Left ventricle myocardium inferior (tissue), 1 donor: ENCODE measurements around the gene FIGNL2. TPM values are rescaled to one million over a fixed set of nuclear protein-coding genes. Genes with fewer than 3 reads are reported as not detected.

ENCODE experiments used
- DNase-seq: peaks from one replicate; pipeline ENCODE4 v3.0.0-alpha.2; 2020
- H3K27ac ChIP-seq: fragments of 200-600 bp; replicated peaks from 2 replicates; pipeline ENCODE4 v1.8.0; 2021
- H3K27me3 ChIP-seq: fragments of 200-600 bp; 2 replicates; pipeline ENCODE4 v1.8.0; 2021; ENCODE audit warnings: low read depth
- H3K36me3 ChIP-seq: fragments of 200-600 bp; 2 replicates; pipeline ENCODE4 v1.8.0; 2021
- H3K4me1 ChIP-seq: fragments of 200-600 bp; 2 replicates; pipeline ENCODE4 v1.8.0; 2021
- H3K4me3 ChIP-seq: fragments of 200-600 bp; 2 replicates; pipeline ENCODE4 v1.8.0; 2021; ENCODE audit warnings: mild to moderate bottlenecking, moderate library complexity
- H3K9me3 ChIP-seq: fragments of 200-600 bp; replicated peaks from 2 replicates; pipeline ENCODE4 v1.8.0; 2021
- CTCF ChIP-seq: fragments of 200-600 bp; IDR thresholded peaks from 2 replicates; pipeline ENCODE4 v1.8.0; 2021; ENCODE audit warnings: antibody characterized with exemption, mild to moderate bottlenecking, borderline replicate concordance
- intact Hi-C: fragments of 100-400 bp; cut with micrococcal nuclease; formaldehyde crosslinking; loops from one replicate; pipeline ENCODE4 v1.11.0; 2022
- total RNA-seq: library from RNA; stranded (reverse); fragmentation: NEBNext Ultra II Directional; extraction: Animal tissue kit (Norgen Biotek cat#: 25700); gene quantifications from one replicate; pipeline ENCODE4 v1.2.1, GENCODE V29; 2021
- donor health status: DM: no; HTN: yes; CAD: no; lungs with severe emphysema.

FIGNL2 gene
- total RNA-seq, 1 donor from 2014 or later, result 0.30 TPM

- Histone ChIP-seq H3K4me1 (peaks cover 28% of the 10 kb centered on the region), H3K27me3 (peaks cover 41% of the 10 kb centered on the region), H3K4me3 (peak overlapping the region; percentile 67), H3K9me3 (no peaks in the 10 kb centered on the region), H3K27ac (peak overlapping the region; percentile 87), H3K36me3 (no peaks in the 10 kb centered on the region)
- peak; percentile 81 for DNase-seq
- intact Hi-C loops, result no loop called here
- peak; percentile 73 for TF ChIP-seq CTCF
These were observed 34.0 kb downstream of the FIGNL2 start for GRCh38 chr12:51814311-51815088.

GRCh38 chr12:51813931-51814310 lies 34.6 kb downstream of the FIGNL2 start:
- Histone ChIP-seq H3K36me3 (no peaks in the 10 kb centered on the region), H3K27me3 (peaks cover 35% of the 10 kb centered on the region), H3K4me1 (peaks cover 28% of the 10 kb centered on the region), H3K9me3 (no peaks in the 10 kb centered on the region), H3K4me3 (peak overlapping the region; percentile 67), H3K27ac (peak overlapping the region; percentile 87)
- DNase-seq, result no peak
- intact Hi-C loops, result no loop called here
- TF ChIP-seq CTCF, result no peak

- no peak for DNase-seq
- TF ChIP-seq CTCF, result no peak
- intact Hi-C loops, result no loop called here
- peaks cover 24% of the 10 kb centered on the region for H3K27me3 ChIP-seq
- H3K9me3 ChIP-seq, result no peaks in the 10 kb centered on the region
- no peak overlapping the region for H3K27ac ChIP-seq
- no peaks in the 10 kb centered on the region for H3K36me3 ChIP-seq
- H3K4me1 ChIP-seq, result peaks cover 28% of the 10 kb centered on the region
- no peak overlapping the region for H3K4me3 ChIP-seq
These were observed 35.6 kb downstream of the FIGNL2 start for GRCh38 chr12:51812871-51813270.

- Histone ChIP-seq H3K9me3 (no peaks in the 10 kb centered on the region), H3K27ac (no peak overlapping the region), H3K4me3 (no peak overlapping the region), H3K27me3 (peaks cover 18% of the 10 kb centered on the region), H3K4me1 (peaks cover 28% of the 10 kb centered on the region), H3K36me3 (no peaks in the 10 kb centered on the region)
- no peak for DNase-seq
- no peak for TF ChIP-seq CTCF
- intact Hi-C loops, result no loop called here
These were observed 37.0 kb downstream of the FIGNL2 start for GRCh38 chr12:51811203-51812202.

- H3K27me3 ChIP-seq, result no peaks in the 10 kb centered on the region
- H3K27ac ChIP-seq, result no peak overlapping the region
- H3K4me3 ChIP-seq, result no peak overlapping the region
- peaks cover 15% of the 10 kb centered on the region for H3K4me1 ChIP-seq
- DNase-seq, result no peak
- intact Hi-C loops, result no loop called here
- H3K9me3 ChIP-seq, result no peaks in the 10 kb centered on the region
- no peak for TF ChIP-seq CTCF
- no peaks in the 10 kb centered on the region for H3K36me3 ChIP-seq
These were observed 39.3 kb downstream of the FIGNL2 start for GRCh38 chr12:51809193-51809592.
